Measurements from ENCODE around the gene LIMS1. TPM values are rescaled to one million over a fixed set of nuclear protein-coding genes. Genes with fewer than 3 reads are reported as not detected.
"Not testable (repeated sequence)": the region's sequence is repeated elsewhere in the genome, so short reads cannot be mapped to it uniquely, and the experiment has no call there.

LIMS1 gene
- total RNA-seq, 1 experiment from 2014 or later = 56.2 TPM

- H3K4me2 ChIP-seq (ENCODE audit: low read length); H3K27ac ChIP-seq (ENCODE audit: low read depth, low read length); H3K9me2 ChIP-seq (ENCODE audit: insufficient read depth); ATAC-seq; BruUV-seq (replicated peaks); intact Hi-C loops (cut with micrococcal nuclease); H3K4me3 ChIP-seq (replicated peaks in 1 of 2; ENCODE audit: low read depth in 1 of 2, low read length in 2 of 2); CTCF ChIA-PET; H3K9ac ChIP-seq (ENCODE audit: low read length); H3K36me3 ChIP-seq (ENCODE audit: control insufficient read depth in 1 of 2, insufficient read depth in 2 of 2, low read length in 2 of 2); H4K20me1 ChIP-seq (ENCODE audit: insufficient read depth); H3K9me3 ChIP-seq (ENCODE audit: control insufficient read depth in 1 of 2, insufficient read depth in 1 of 2, low read depth in 1 of 2, low read length in 2 of 2); POLR2A ChIA-PET; RAD21 ChIA-PET (ENCODE audit: low non-redundant PET in 1 of 2, low total read pairs in 2 of 2, uncharacterized antibody in 2 of 2, unreplicated experiment in 2 of 2); DNase-seq (ENCODE audit: low read depth, low spot score); H2AFZ ChIP-seq (ENCODE audit: low read depth, low read length, poor library complexity, severe bottlenecking); H3K27me3 ChIP-seq (ENCODE audit: insufficient read depth, low read length): not testable (repeated sequence)
- H3K4me1 ChIP-seq (ENCODE audit: control insufficient read depth in 1 of 2, insufficient read depth in 2 of 2, low read length in 2 of 2) = peaks cover 0 to 15% of the 10 kb centered on the region in 2 experiments; a peak in 2 of 4 replicates
- peaks cover 13% of the 10 kb centered on the region; the same call in 1 of the 2 replicates for H3K79me2 ChIP-seq (ENCODE audit: insufficient read depth, low read length)
These were observed 110.2 kb downstream of the LIMS1 start for GRCh38 chr2:108644446-108644845.

GRCh38 chr2:108648796-108649195 is 114.5 kb downstream of the LIMS1 start:
- intact Hi-C loops (cut with micrococcal nuclease); H3K4me3 ChIP-seq (replicated peaks in 1 of 2; ENCODE audit: low read depth in 1 of 2, low read length in 2 of 2); H3K79me2 ChIP-seq (ENCODE audit: insufficient read depth, low read length); H3K4me1 ChIP-seq (ENCODE audit: control insufficient read depth in 1 of 2, insufficient read depth in 2 of 2, low read length in 2 of 2); RAD21 ChIA-PET (ENCODE audit: low non-redundant PET in 1 of 2, low total read pairs in 2 of 2, uncharacterized antibody in 2 of 2, unreplicated experiment in 2 of 2); CTCF ChIA-PET; H3K27me3 ChIP-seq (ENCODE audit: insufficient read depth, low read length); DNase-seq (ENCODE audit: low read depth, low spot score); H3K9me2 ChIP-seq (ENCODE audit: insufficient read depth); H2AFZ ChIP-seq (ENCODE audit: low read depth, low read length, poor library complexity, severe bottlenecking); H4K20me1 ChIP-seq (ENCODE audit: insufficient read depth); H3K27ac ChIP-seq (ENCODE audit: low read depth, low read length); POLR2A ChIA-PET; BruUV-seq (replicated peaks); H3K9me3 ChIP-seq (ENCODE audit: control insufficient read depth in 1 of 2, insufficient read depth in 1 of 2, low read depth in 1 of 2, low read length in 2 of 2); H3K9ac ChIP-seq (ENCODE audit: low read length); H3K36me3 ChIP-seq (ENCODE audit: control insufficient read depth in 1 of 2, insufficient read depth in 2 of 2, low read length in 2 of 2); H3K4me2 ChIP-seq (ENCODE audit: low read length); ATAC-seq: not testable (repeated sequence)

GRCh38 chr2:108650465-108650864 is 116.2 kb downstream of the LIMS1 start:
- H2AFZ ChIP-seq (ENCODE audit: low read depth, low read length, poor library complexity, severe bottlenecking); DNase-seq (ENCODE audit: low read depth, low spot score); BruUV-seq (replicated peaks); H3K27me3 ChIP-seq (ENCODE audit: insufficient read depth, low read length); H3K4me1 ChIP-seq (ENCODE audit: control insufficient read depth in 1 of 2, insufficient read depth in 2 of 2, low read length in 2 of 2); H3K27ac ChIP-seq (ENCODE audit: low read depth, low read length); ATAC-seq; RAD21 ChIA-PET (ENCODE audit: low non-redundant PET in 1 of 2, low total read pairs in 2 of 2, uncharacterized antibody in 2 of 2, unreplicated experiment in 2 of 2); H3K4me2 ChIP-seq (ENCODE audit: low read length); H3K79me2 ChIP-seq (ENCODE audit: insufficient read depth, low read length); H3K9me2 ChIP-seq (ENCODE audit: insufficient read depth); POLR2A ChIA-PET; H3K9me3 ChIP-seq (ENCODE audit: control insufficient read depth in 1 of 2, insufficient read depth in 1 of 2, low read depth in 1 of 2, low read length in 2 of 2); H4K20me1 ChIP-seq (ENCODE audit: insufficient read depth); H3K36me3 ChIP-seq (ENCODE audit: control insufficient read depth in 1 of 2, insufficient read depth in 2 of 2, low read length in 2 of 2); intact Hi-C loops (cut with micrococcal nuclease); H3K9ac ChIP-seq (ENCODE audit: low read length); CTCF ChIA-PET; H3K4me3 ChIP-seq (replicated peaks in 1 of 2; ENCODE audit: low read depth in 1 of 2, low read length in 2 of 2): not testable (repeated sequence)

GRCh38 chr2:108651468-108651867 is 117.2 kb downstream of the LIMS1 start:
- H3K4me3 ChIP-seq (replicated peaks in 1 of 2; ENCODE audit: low read depth in 1 of 2, low read length in 2 of 2); H3K4me1 ChIP-seq (ENCODE audit: control insufficient read depth in 1 of 2, insufficient read depth in 2 of 2, low read length in 2 of 2); H3K79me2 ChIP-seq (ENCODE audit: insufficient read depth, low read length); BruUV-seq (replicated peaks); ATAC-seq; H3K36me3 ChIP-seq (ENCODE audit: control insufficient read depth in 1 of 2, insufficient read depth in 2 of 2, low read length in 2 of 2); H4K20me1 ChIP-seq (ENCODE audit: insufficient read depth); intact Hi-C loops (cut with micrococcal nuclease); POLR2A ChIA-PET; DNase-seq (ENCODE audit: low read depth, low spot score); H3K27ac ChIP-seq (ENCODE audit: low read depth, low read length); H3K9ac ChIP-seq (ENCODE audit: low read length); CTCF ChIA-PET; RAD21 ChIA-PET (ENCODE audit: low non-redundant PET in 1 of 2, low total read pairs in 2 of 2, uncharacterized antibody in 2 of 2, unreplicated experiment in 2 of 2); H3K9me3 ChIP-seq (ENCODE audit: control insufficient read depth in 1 of 2, insufficient read depth in 1 of 2, low read depth in 1 of 2, low read length in 2 of 2); H3K4me2 ChIP-seq (ENCODE audit: low read length); H3K9me2 ChIP-seq (ENCODE audit: insufficient read depth); H2AFZ ChIP-seq (ENCODE audit: low read depth, low read length, poor library complexity, severe bottlenecking); H3K27me3 ChIP-seq (ENCODE audit: insufficient read depth, low read length): not testable (repeated sequence)
